HCT116 (cell line): Measurements from ENCODE around the gene HJURP. TPM values are rescaled to one million over a fixed set of nuclear protein-coding genes. Genes with fewer than 3 reads are reported as not detected.

ENCODE experiments used
- ATAC-seq: fragments of 200-7000 bp; cut with Tn5 transposase; 2 replicates; pipeline ENCODE4 v1.9.1; 2020; ENCODE audit warnings: mild to moderate bottlenecking, moderate library complexity
- BruUV-seq: library from RNA; stranded (reverse); fragments of 400-500 nt; replicated peaks from 2 replicates; lab custom pipeline; 2021; lab: Mats Ljungman, UMichigan
- CTCF ChIA-PET: fragments of 300-600 bp; sonication (Branson Sonifier 250); formaldehyde crosslinking; loops from one replicate; lab custom pipeline; 2021; ENCODE audit warnings: antibody characterized with exemption; lab: Charles Lee
- POLR2A ChIA-PET: fragments of 300-600, 350-600 bp; sonication (Branson Sonifier 250); formaldehyde crosslinking; loops from one replicate; lab custom pipeline; 2021; ENCODE audit warnings: antibody characterized with exemption; lab: Charles Lee
- RAD21 ChIA-PET, 2 experiments: fragments of 300-600 bp; sonication (Branson Sonifier 250); formaldehyde crosslinking; loops; one replicate each; lab custom pipeline; 2023; ENCODE audit warnings: low total read pairs in 2 of 2; ENCODE audit not compliant: uncharacterized antibody in 2 of 2, unreplicated experiment in 2 of 2, low non-redundant PET in 1 of 2; lab: Charles Lee
- DNase-seq: peaks from one replicate; pipeline ENCODE4 v3.0.0-alpha.2; 2010; ENCODE audit warnings: low read depth, low spot score
- H2AFZ ChIP-seq: fragments of 200-600 bp; shearing (Covaris generic), sonication (generic); 2 replicates; pipeline ENCODE4 v1.6.1; 2017; ENCODE audit warnings: low read depth, mixed run types, mixed read lengths, antibody characterized with exemption, low read length; ENCODE audit not compliant: poor library complexity, severe bottlenecking
- H3K27ac ChIP-seq: 2 replicates; pipeline ENCODE4 v1.5.1; 2012; ENCODE audit warnings: low read depth, low read length
- H3K27me3 ChIP-seq: fragments of 200-600 bp; sonication (generic); 2 replicates; pipeline ENCODE4 v1.6.1; 2016; ENCODE audit warnings: mixed run types, low read length, mixed read lengths; ENCODE audit not compliant: insufficient read depth
- H3K36me3 ChIP-seq, 2 experiments: fragments of 200-500 bp in 1 of 2; fragments of 200-600 bp in 1 of 2; sonication (Bioruptor generic) in 1 of 2; sonication (generic) in 1 of 2; 2 replicates each; pipeline versions ENCODE4 v1.5.1 to v1.6.1; 2014 to 2016; ENCODE audit warnings: low read length in 2 of 2, inconsistent platforms in 1 of 2, mixed read lengths in 1 of 2, mixed run types in 1 of 2; ENCODE audit not compliant: insufficient read depth in 2 of 2, control insufficient read depth in 1 of 2
- H3K4me1 ChIP-seq, 2 experiments: fragments of 200-600 bp in 1 of 2; sonication (generic) in 1 of 2; 2 replicates each; pipeline versions ENCODE4 v1.5.1 to v1.6.1; 2012 to 2017; ENCODE audit warnings: low read length in 2 of 2, inconsistent platforms in 1 of 2, mild to moderate bottlenecking in 1 of 2, mixed read lengths in 1 of 2, mixed run types in 1 of 2, moderate library complexity in 1 of 2; ENCODE audit not compliant: insufficient read depth in 2 of 2, control insufficient read depth in 1 of 2
- H3K4me2 ChIP-seq: fragments of 200-600 bp; sonication (generic); 2 replicates; pipeline ENCODE4 v1.6.1; 2017; ENCODE audit warnings: mixed run types, low read length, mixed read lengths
- H3K4me3 ChIP-seq, 2 experiments: fragments of 200-600 bp in 1 of 2; sonication (generic) in 1 of 2; replicated peaks in 1 of 2; 2 replicates each; pipeline ENCODE4 v1.5.1; 2011 to 2016; ENCODE audit warnings: low read length in 2 of 2, control low read depth in 1 of 2, low read depth in 1 of 2, mild to moderate bottlenecking in 1 of 2, mixed read lengths in 1 of 2, mixed run types in 1 of 2
- H3K79me2 ChIP-seq: fragments of 200-600 bp; sonication (generic); 2 replicates; pipeline ENCODE4 v1.6.1; 2017; ENCODE audit warnings: mild to moderate bottlenecking, mixed run types, low read length, moderate library complexity, mixed read lengths; ENCODE audit not compliant: insufficient read depth
- H3K9ac ChIP-seq: fragments of 200-600 bp; sonication (generic); 2 replicates; pipeline ENCODE4 v1.6.1; 2016; ENCODE audit warnings: low read length, mixed read lengths
- H3K9me2 ChIP-seq: fragments of 200-600 bp; sonication (generic), shearing (Covaris generic); 2 replicates; pipeline ENCODE4 v1.6.1; 2017; ENCODE audit warnings: mixed run types, mild to moderate bottlenecking, moderate library complexity; ENCODE audit not compliant: insufficient read depth
- H3K9me3 ChIP-seq, 2 experiments: fragments of 200-500 bp in 1 of 2; fragments of 200-600 bp in 1 of 2; sonication (Bioruptor generic) in 1 of 2; sonication (generic) in 1 of 2; 2 replicates each; pipeline ENCODE4 v1.6.1; 2014 to 2017; ENCODE audit warnings: low read length in 2 of 2, mixed read lengths in 2 of 2, inconsistent platforms in 1 of 2, low read depth in 1 of 2, mild to moderate bottlenecking in 1 of 2, mixed run types in 1 of 2, moderate library complexity in 1 of 2; ENCODE audit not compliant: control insufficient read depth in 1 of 2, insufficient read depth in 1 of 2
- H4K20me1 ChIP-seq: fragments of 200-600 bp; sonication (generic), shearing (Covaris generic); 2 replicates; pipeline ENCODE4 v1.6.1; 2017; ENCODE audit warnings: mixed run types, mild to moderate bottlenecking, moderate library complexity; ENCODE audit not compliant: insufficient read depth
- CEBPB ChIP-seq: IDR thresholded peaks from 2 replicates; pipeline ENCODE4 v1.6.1; 2012; ENCODE audit warnings: low read depth
- CTCF ChIP-seq, 3 experiments: fragments of 200-600 bp in 1 of 3; sonication (generic) in 1 of 3; IDR thresholded peaks in 2 of 3; conservative IDR thresholded peaks in 1 of 3; 2 replicates each; pipeline ENCODE4 v1.5.1; 2012 to 2017; ENCODE audit warnings: low read depth in 2 of 3, low read length in 2 of 3, antibody characterized with exemption in 1 of 3, borderline replicate concordance in 1 of 3, control low read depth in 1 of 3, mild to moderate bottlenecking in 1 of 3, mixed read lengths in 1 of 3, mixed run types in 1 of 3, moderate library complexity in 1 of 3; ENCODE audit not compliant: insufficient read depth in 1 of 3
- EGR1 ChIP-seq: IDR thresholded peaks from 2 replicates; pipeline ENCODE4 v1.6.1; 2012; ENCODE audit warnings: low read depth
- EZH2 ChIP-seq: fragments of 200-600 bp; sonication (generic); IDR thresholded peaks from 2 replicates; pipeline ENCODE4 v1.6.1; 2017; ENCODE audit warnings: antibody characterized with exemption, mixed run types
- FOSL1 ChIP-seq: IDR thresholded peaks from 2 replicates; pipeline ENCODE4 v1.6.1; 2012; ENCODE audit warnings: low read depth
- MAX ChIP-seq: IDR thresholded peaks from 2 replicates; pipeline ENCODE4 v1.6.1; 2012
- POLR2A ChIP-seq: IDR thresholded peaks from 2 replicates; pipeline ENCODE4 v1.7.0; 2011; ENCODE audit warnings: borderline replicate concordance; ENCODE audit not compliant: insufficient read depth, insufficient read length; ENCODE audit errors: extremely low read depth
- POLR2AphosphoS5 ChIP-seq: IDR thresholded peaks from 2 replicates; pipeline ENCODE4 v1.6.1; 2011; ENCODE audit warnings: mild to moderate bottlenecking, low read depth, low read length, moderate library complexity
- RAD21 ChIP-seq: IDR thresholded peaks from 2 replicates; pipeline ENCODE4 v1.6.1; 2012; ENCODE audit warnings: low read depth, mild to moderate bottlenecking
- SIN3A ChIP-seq: IDR thresholded peaks from 2 replicates; pipeline ENCODE4 v1.6.1; 2012; ENCODE audit warnings: low read depth
- SP1 ChIP-seq: IDR thresholded peaks from 2 replicates; pipeline ENCODE4 v1.6.1; 2012; ENCODE audit warnings: low read depth
- TCF7L2 ChIP-seq: IDR thresholded peaks from 2 replicates; pipeline ENCODE4 v1.7.0; 2011; ENCODE audit warnings: borderline replicate concordance, inconsistent platforms; ENCODE audit not compliant: insufficient read depth, insufficient read length; ENCODE audit errors: extremely low read depth
- ZBTB33 ChIP-seq: IDR thresholded peaks from 2 replicates; pipeline ENCODE4 v1.6.1; 2011; ENCODE audit warnings: mild to moderate bottlenecking, low read length, moderate library complexity; ENCODE audit not compliant: insufficient replicate concordance; ENCODE audit errors: extremely low read depth
- ZFX ChIP-seq: fragments of 450-650 bp; IDR thresholded peaks from 2 replicates; pipeline ENCODE4 v1.6.1; 2017
- ZNF274 ChIP-seq: fragments of 200-500 bp; sonication (Bioruptor generic); IDR thresholded peaks from 2 replicates; pipeline ENCODE4 v1.6.1; 2014; ENCODE audit warnings: mild to moderate bottlenecking, low read depth, low read length, inconsistent platforms
- intact Hi-C: fragments of 100-400 bp; cut with micrococcal nuclease; formaldehyde crosslinking; loops from 2 replicates; pipeline ENCODE4 v1.10.0; 2022
- total RNA-seq: library from RNA; stranded (reverse); gene quantifications from one replicate; pipeline ENCODE4 v1.2.1, GENCODE V29; 2021; ENCODE audit not compliant: unreplicated experiment

Gene HJURP
- total RNA-seq, 1 experiment from 2014 or later = 64.1 TPM

- intact Hi-C loops = no loop called here
- no TSS peak for BruUV-seq
- no peak for ATAC-seq
These were observed 60.7 kb downstream of the HJURP start for GRCh38 chr2:233793465-233794127.

More at GRCh38 chr2:233793465-233794127, 60.7 kb downstream of the HJURP start:
- no peak for DNase-seq
- TF ChIP-seq SP1 = no peak
- no peak for TF ChIP-seq ZNF274
- no peak for TF ChIP-seq ZFX
- no peak for TF ChIP-seq EGR1
- no peak for TF ChIP-seq POLR2A
- no peak for TF ChIP-seq SIN3A
- no peak for TF ChIP-seq TCF7L2
- no peak for TF ChIP-seq POLR2AphosphoS5
- TF ChIP-seq CTCF (IDR thresholded peaks at IDR 0.05 in 2 of 3, conservative IDR thresholded peaks at IDR 0.05 in 1 of 3; ENCODE audit: borderline replicate concordance in 1 of 3, insufficient read depth in 1 of 3, low read depth in 2 of 3, low read length in 2 of 3) = no peak
- TF ChIP-seq ZBTB33 = no peak
- no peak for TF ChIP-seq CEBPB
- TF ChIP-seq MAX = no peak
- no peak for TF ChIP-seq EZH2
- TF ChIP-seq RAD21 = no peak
- TF ChIP-seq FOSL1 = no peak
- no peaks in the 10 kb centered on the region for H3K79me2 ChIP-seq
- no peaks in the 10 kb centered on the region for H3K27me3 ChIP-seq
- H4K20me1 ChIP-seq = no peaks in the 10 kb centered on the region
- RAD21 ChIA-PET = no interaction called here
- no peak overlapping the region for H3K27ac ChIP-seq
- H3K9me3 ChIP-seq = no peaks in the 10 kb centered on the region
- CTCF ChIA-PET = no interaction called here
- POLR2A ChIA-PET = no interaction called here
- no peak overlapping the region for H3K4me2 ChIP-seq
- no peaks in the 10 kb centered on the region for H3K9me2 ChIP-seq
- H3K4me1 ChIP-seq = no peaks in the 10 kb centered on the region
- H3K4me3 ChIP-seq = no peak overlapping the region
- no peak overlapping the region for H2AFZ ChIP-seq
- no peak overlapping the region for H3K9ac ChIP-seq
- H3K36me3 ChIP-seq = no peaks in the 10 kb centered on the region
